Stimulated activated CD8-positive, alpha-beta memory T cell treated with anti-CD3 and anti-CD28 coated beads, Interleukin-4, amount 100 ng/mL, for 48 hours (primary cell): Measurements from ENCODE around the gene ZBTB32.
A peak's percentile ranks its signal among the peaks of the same experiment; 100 is the strongest.

Experiments used
- DNase-seq: peaks from one replicate; pipeline ENCODE4 v3.0.0-alpha.2; 2020

The ZBTB32 gene

GRCh38 chr19:35755131-35755549 is 50.8 kb downstream of the ZBTB32 start:
- DNase-seq, result no peak

GRCh38 chr19:35755550-35756376 is 51.4 kb downstream of the ZBTB32 start:
- DNase-seq, result peak; percentile 59

DNA sequence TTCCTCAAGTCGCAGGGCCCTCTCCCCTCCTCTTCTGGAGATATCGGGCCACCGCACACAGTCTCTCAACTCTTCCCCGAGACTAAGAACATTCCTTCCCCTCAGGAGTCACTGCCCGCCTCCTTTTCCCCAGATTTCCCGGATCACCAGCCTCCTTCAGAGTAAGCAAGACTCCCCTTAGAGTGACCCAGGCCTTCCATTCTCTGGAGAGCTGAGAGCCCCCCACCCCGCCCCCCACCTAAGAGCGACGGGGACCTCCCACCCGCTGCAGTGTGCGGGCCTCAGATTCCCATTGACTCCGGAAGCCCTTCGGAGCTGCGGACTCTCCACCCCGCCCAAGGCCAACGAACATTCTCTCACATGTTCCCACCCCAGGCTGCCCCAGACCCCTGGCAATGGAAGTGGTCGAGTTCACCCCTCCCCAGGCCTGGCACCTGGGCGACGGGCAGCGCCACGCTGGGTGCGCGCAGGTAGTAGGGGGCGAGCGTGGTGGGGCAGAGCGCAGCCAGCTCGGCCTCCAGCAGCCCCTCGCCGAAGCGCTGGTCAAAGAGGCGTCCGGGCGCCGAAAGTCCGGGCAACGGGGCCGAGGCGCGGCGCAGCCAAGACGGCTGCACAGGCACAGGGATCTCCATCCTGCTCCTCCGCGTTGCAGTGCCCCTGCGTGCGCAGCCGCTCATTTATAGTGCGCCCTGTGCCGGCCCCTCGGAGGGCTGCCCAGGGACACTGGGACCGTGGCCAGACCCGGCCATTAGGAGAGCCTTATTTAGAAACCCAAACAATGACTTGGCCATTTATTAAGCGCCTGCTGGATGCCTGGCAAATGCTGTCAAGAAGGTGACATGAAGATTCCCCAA is 52.2 kb downstream of the ZBTB32 start, which contains the start of gene HSPB6:
HSPB6 (minus strand) TSS at position 653 of the 854 bp plus-strand sequence; CDS start at position 632, 21 bp downstream.
- no peak for DNase-seq

GRCh38 chr19:35757231-35757748 is 52.9 kb downstream of the ZBTB32 start:
- DNase-seq, result peak; percentile 58

GRCh38 chr19:35757749-35758608 is 53.6 kb downstream of the ZBTB32 start, which contains the start of gene PROSER3:
PROSER3 (plus strand) TSS chr19:35758176; CDS start chr19:35758216, 40 bp downstream.
- DNase-seq, result peak; percentile 99

DNA sequence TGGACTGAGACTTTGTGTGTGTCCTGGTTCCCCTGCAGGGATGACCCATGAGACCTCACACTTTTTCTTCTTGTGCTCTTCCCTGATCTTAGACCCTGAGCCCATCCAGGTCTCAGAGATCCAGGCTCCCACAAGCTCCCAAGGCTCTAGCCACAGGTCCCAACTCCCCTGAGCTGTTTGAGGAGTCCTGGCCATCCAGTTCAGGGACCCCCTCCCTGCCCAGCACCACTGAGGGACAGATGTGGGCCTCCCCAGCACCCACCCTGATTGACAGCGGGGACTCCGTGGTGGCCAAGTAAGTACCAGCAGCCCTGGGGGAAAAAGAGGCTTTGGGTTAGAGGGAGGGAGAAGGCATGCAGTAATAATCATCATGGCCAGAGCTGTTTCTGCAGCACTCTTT is 55.3 kb downstream of the ZBTB32 start:
- no peak for DNase-seq

- no peak for DNase-seq
These were observed 56.5 kb downstream of the ZBTB32 start for GRCh38 chr19:35760711-35761349.

DNA sequence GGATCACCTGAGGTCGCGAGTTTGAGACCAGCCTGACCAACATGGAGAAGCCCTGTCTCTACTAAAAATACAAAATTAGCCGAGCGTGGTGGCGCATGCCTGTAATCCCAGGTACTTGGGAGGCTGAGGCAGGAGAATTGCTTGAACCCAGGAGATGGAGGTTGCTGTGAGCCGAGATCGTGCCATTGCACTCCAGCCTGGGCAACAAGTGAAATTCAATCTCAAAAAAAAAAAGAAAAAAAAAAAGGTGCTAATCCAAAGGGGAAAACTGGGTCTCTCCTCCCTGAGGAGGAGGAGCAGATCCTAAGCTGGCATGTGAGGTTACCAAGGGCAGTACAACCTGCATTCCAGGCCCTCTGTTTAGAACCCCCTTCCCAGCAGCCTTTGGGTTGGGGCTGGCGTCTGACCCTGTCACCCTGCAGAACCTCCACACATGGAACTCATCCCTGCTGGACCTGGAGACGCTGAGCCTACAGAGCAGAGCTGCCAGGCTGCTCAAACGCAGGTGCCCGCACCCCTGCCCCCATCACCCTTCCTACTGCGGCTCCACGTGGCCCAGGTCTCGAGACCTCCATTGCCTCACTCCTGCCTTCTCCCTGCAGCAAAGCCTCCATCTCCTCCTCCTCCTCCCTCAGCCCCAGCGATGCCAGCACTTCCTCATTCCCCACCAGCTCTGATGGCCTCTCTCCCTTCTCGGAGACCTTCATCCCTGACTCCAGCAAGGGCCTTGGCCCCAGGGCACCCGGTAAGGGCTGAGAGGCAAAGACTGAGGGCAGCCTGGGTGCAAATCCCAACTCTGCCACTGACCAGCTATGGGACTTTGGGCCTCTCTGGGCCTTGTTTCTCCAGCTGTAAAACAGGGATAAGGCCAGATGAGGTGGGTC is 60.3 kb downstream of the ZBTB32 start:
- no peak for DNase-seq
